IMR-90 (cell line): ENCODE results near the gene VWA5A. TPM values are rescaled to one million over a fixed set of nuclear protein-coding genes. Genes with fewer than 3 reads are reported as not detected.

Source experiments
- ATAC-seq: fragments of 200-7000 bp; cut with Tn5 transposase; 2 replicates; pipeline ENCODE4 v1.9.1; 2020; ENCODE audit warnings: low read depth, mild to moderate bottlenecking, moderate library complexity
- BruUV-seq: library from RNA; stranded (reverse); fragments of 400-500 nt; replicated peaks from 2 replicates; lab custom pipeline; 2021; lab: Mats Ljungman, UMichigan
- CTCF ChIA-PET: fragments of 300-600 bp; formaldehyde crosslinking; extraction: SDS; loops from one replicate; lab custom pipeline; 2021; ENCODE audit warnings: antibody characterized with exemption; lab: Yijun Ruan, JAX
- POLR2A ChIA-PET: fragments of 300-600 bp; sonication (Branson Sonifier 250); formaldehyde crosslinking; loops from one replicate; lab custom pipeline; 2022; ENCODE audit warnings: antibody characterized with exemption; ENCODE audit not compliant: unreplicated experiment; lab: Charles Lee
- DNase-seq: peaks from one replicate; pipeline ENCODE4 v3.0.0; 2013
- H2AFZ ChIP-seq: replicated peaks from 2 replicates; pipeline ENCODE3; 2013; ENCODE audit warnings: low read length, mild to moderate bottlenecking; ENCODE audit not compliant: poor library complexity
- H2AK5ac ChIP-seq: 2 replicates; pipeline ENCODE4 v1.6.1; 2013; ENCODE audit warnings: low read depth, low read length, inconsistent platforms
- H2AK9ac ChIP-seq: replicated peaks from 2 replicates; pipeline ENCODE3; 2013; ENCODE audit warnings: mild to moderate bottlenecking, low read depth, low read length, moderate library complexity; ENCODE audit not compliant: poor library complexity
- H2BK120ac ChIP-seq: 2 replicates; pipeline ENCODE4 v1.6.1; 2013; ENCODE audit warnings: low read depth, low read length, inconsistent platforms
- H2BK15ac ChIP-seq: 3 replicates; pipeline ENCODE4 v1.6.1; 2013; ENCODE audit warnings: low read depth, low read length, inconsistent platforms
- H2BK20ac ChIP-seq: 2 replicates; pipeline ENCODE4 v1.6.1; 2013; ENCODE audit warnings: low read depth, mild to moderate bottlenecking, inconsistent platforms, low read length, moderate library complexity
- H2BK5ac ChIP-seq: 2 replicates; pipeline ENCODE4 v1.6.1; 2013; ENCODE audit warnings: mild to moderate bottlenecking, low read depth, low read length, inconsistent platforms; ENCODE audit not compliant: poor library complexity, severe bottlenecking
- H3K14ac ChIP-seq: replicated peaks from 2 replicates; pipeline ENCODE4 v1.6.1; 2013; ENCODE audit warnings: low read depth, low read length, inconsistent platforms
- H3K18ac ChIP-seq: 2 replicates; pipeline ENCODE4 v1.6.1; 2013; ENCODE audit warnings: low read depth, low read length, control low read depth
- H3K23ac ChIP-seq: 2 replicates; pipeline ENCODE4 v1.6.1; 2013; ENCODE audit warnings: low read depth, low read length, inconsistent platforms
- H3K27ac ChIP-seq: 2 replicates; pipeline ENCODE4 v1.5.1; 2013; ENCODE audit warnings: mild to moderate bottlenecking, control low read depth, low read length; ENCODE audit not compliant: insufficient read depth
- H3K27me3 ChIP-seq: 2 replicates; pipeline ENCODE4 v1.6.1; 2013; ENCODE audit warnings: low read length; ENCODE audit not compliant: control insufficient read depth, insufficient read depth
- H3K36me3 ChIP-seq: 2 replicates; pipeline ENCODE4 v1.6.1; 2013; ENCODE audit warnings: low read length, mixed read lengths; ENCODE audit not compliant: control insufficient read depth, insufficient read depth
- H3K4ac ChIP-seq: 2 replicates; pipeline ENCODE4 v1.6.1; 2013; ENCODE audit warnings: low read depth, low read length, inconsistent platforms
- H3K4me1 ChIP-seq: 2 replicates; pipeline ENCODE4 v1.6.1; 2013; ENCODE audit warnings: low read length, mixed read lengths; ENCODE audit not compliant: control insufficient read depth, insufficient read depth
- H3K4me2 ChIP-seq: 2 replicates; pipeline ENCODE4 v1.6.1; 2013; ENCODE audit warnings: low read depth, mild to moderate bottlenecking, control low read depth, low read length, moderate library complexity
- H3K4me3 ChIP-seq: 2 replicates; pipeline ENCODE4 v1.5.1; 2013; ENCODE audit warnings: low read depth, mild to moderate bottlenecking, control low read depth, low read length, moderate library complexity; ENCODE audit not compliant: insufficient read depth
- H3K56ac ChIP-seq: 2 replicates; pipeline ENCODE4 v1.6.1; 2013; ENCODE audit warnings: low read length, inconsistent platforms; ENCODE audit not compliant: insufficient read depth; ENCODE audit errors: extremely low read depth
- H3K79me1 ChIP-seq, 2 experiments: 2 replicates each; pipeline ENCODE4 v1.6.1; 2013; ENCODE audit warnings: low read length in 2 of 2, inconsistent platforms in 1 of 2, low read depth in 1 of 2
- H3K9ac ChIP-seq: 2 replicates; pipeline ENCODE4 v1.6.1; 2013; ENCODE audit warnings: low read depth, low read length, control low read depth
- H3K9me1 ChIP-seq: 2 replicates; pipeline ENCODE4 v1.6.1; 2013; ENCODE audit warnings: low read length, inconsistent platforms; ENCODE audit not compliant: insufficient read depth
- H3K9me3 ChIP-seq: 2 replicates; pipeline ENCODE4 v1.6.1; 2013; ENCODE audit warnings: low read length; ENCODE audit not compliant: control insufficient read depth, insufficient read depth
- H4K20me1 ChIP-seq: 2 replicates; pipeline ENCODE4 v1.6.1; 2013; ENCODE audit warnings: low read length, inconsistent platforms; ENCODE audit not compliant: insufficient read depth
- H4K5ac ChIP-seq: 2 replicates; pipeline ENCODE4 v1.6.1; 2013; ENCODE audit warnings: mild to moderate bottlenecking, low read depth, low read length, control low read depth
- H4K8ac ChIP-seq, 2 experiments: 2 replicates each; pipeline ENCODE4 v1.6.1; 2013; ENCODE audit warnings: low read depth in 2 of 2, low read length in 2 of 2, control low read depth in 1 of 2, inconsistent platforms in 1 of 2
- H4K91ac ChIP-seq: 2 replicates; pipeline ENCODE4 v1.6.1; 2013; ENCODE audit warnings: low read depth, low read length, inconsistent platforms; ENCODE audit not compliant: insufficient read depth
- BHLHE40 ChIP-seq: fragments of 150-350 bp; IDR thresholded peaks from 2 replicates; pipeline ENCODE4 v1.6.1; 2016; ENCODE audit warnings: mild to moderate bottlenecking, low read depth, low read length
- CEBPB ChIP-seq: IDR thresholded peaks from 2 replicates; pipeline ENCODE4 v1.6.1; 2012; ENCODE audit warnings: low read depth, low read length, improper control_type of control experiment
- CHD1 ChIP-seq: IDR thresholded peaks from 2 replicates; pipeline ENCODE4 v1.6.1; 2012; ENCODE audit warnings: low read depth, low read length, improper control_type of control experiment
- FOS ChIP-seq: fragments of 150-350 bp; IDR thresholded peaks from 2 replicates; pipeline ENCODE4 v1.6.1; 2016; ENCODE audit warnings: low read depth, low read length
- MAFK ChIP-seq: IDR thresholded peaks from 2 replicates; pipeline ENCODE4 v1.6.1; 2012; ENCODE audit warnings: low read depth, low read length, improper control_type of control experiment
- MAZ ChIP-seq: IDR thresholded peaks from 2 replicates; pipeline ENCODE4 v1.6.1; 2012; ENCODE audit warnings: low read depth, mild to moderate bottlenecking, low read length, improper control_type of control experiment, moderate library complexity, borderline replicate concordance
- MXI1 ChIP-seq: IDR thresholded peaks from 2 replicates; pipeline ENCODE4 v1.6.1; 2012; ENCODE audit warnings: low read depth, mild to moderate bottlenecking, low read length, moderate library complexity, borderline replicate concordance
- NFE2L2 ChIP-seq: fragments of 150-350 bp; IDR thresholded peaks from 2 replicates; pipeline ENCODE4 v1.6.1; 2016; ENCODE audit warnings: low read depth, mild to moderate bottlenecking, low read length
- POLR2A ChIP-seq: IDR thresholded peaks from 2 replicates; pipeline ENCODE4 v1.6.1; 2012; ENCODE audit warnings: mild to moderate bottlenecking, low read depth, low read length
- RAD21 ChIP-seq: IDR thresholded peaks from 2 replicates; pipeline ENCODE4 v1.6.1; 2012; ENCODE audit warnings: low read length, improper control_type of control experiment
- RCOR1 ChIP-seq: IDR thresholded peaks from 2 replicates; pipeline ENCODE4 v1.6.1; 2012; ENCODE audit warnings: mild to moderate bottlenecking, low read length, improper control_type of control experiment; ENCODE audit not compliant: insufficient replicate concordance
- RFX5 ChIP-seq: IDR thresholded peaks from 2 replicates; pipeline ENCODE4 v1.8.0; 2012; ENCODE audit warnings: low read depth, mild to moderate bottlenecking, low read length, moderate library complexity
- SMC3 ChIP-seq: fragments of 150-350 bp; IDR thresholded peaks from 2 replicates; pipeline ENCODE4 v1.6.1; 2016; ENCODE audit warnings: low read depth, mild to moderate bottlenecking, antibody characterized with exemption, low read length, moderate library complexity
- WGBS, 2 experiments: methylation state at CpG; one replicate each; pipeline versions ENCODE4 v1.1.5 to v1.1.7; 2013; ENCODE audit warnings: missing lambda C conversion rate in 2 of 2; ENCODE audit not compliant: insufficient read length in 1 of 2; ENCODE audit errors: extremely low coverage in 2 of 2; 5-methylcytosine and 5-hydroxymethylcytosine counted together
- dilution Hi-C: fragments of 300-500 bp; cut with HindIII; formaldehyde crosslinking; loops from one replicate; pipeline ENCODE4 v1.14.3; 2018; ENCODE audit warnings: low sequenced_read_pairs; ENCODE audit not compliant: unreplicated experiment
- in situ Hi-C: fragments of 300-500 bp; cut with MboI; formaldehyde crosslinking; loops from 3 replicates; pipeline ENCODE4 v1.14.3; 2019; ENCODE audit warnings: low sequenced_read_pairs, inconsistent platforms, mixed read lengths
- intact Hi-C: fragments of 100-400 bp; cut with micrococcal nuclease; formaldehyde crosslinking; loops from 2 replicates; pipeline ENCODE4 v1.10.0; 2022
- polyA plus RNA-seq, 3 experiments: library from polyadenylated mRNA; depleted of rRNA; stranded (reverse); fragments of >200 nt; gene quantifications; 2 replicates each; pipeline ENCODE4 v1.2.3, GENCODE V29; 2012; ENCODE audit warnings: low replicate concordance in 1 of 3
- total RNA-seq: library from RNA; depleted of rRNA; stranded (reverse); fragments of >200 nt; gene quantifications from 2 replicates; pipeline ENCODE4 v1.2.3, GENCODE V29; 2012
- TF ChIP-seq, protein P1 (sequence below): fragments of 150-350 bp; IDR thresholded peaks from 2 replicates; pipeline ENCODE4 v1.6.1; 2017; ENCODE audit warnings: mild to moderate bottlenecking, antibody characterized with exemption, low read length, low read depth
- TF ChIP-seq, protein P2 (sequence below): conservative IDR thresholded peaks from 2 replicates; pipeline ENCODE4 v1.5.1; 2012; ENCODE audit warnings: mild to moderate bottlenecking, low read depth, low read length, improper control_type of control experiment
- TF ChIP-seq, protein P3 (sequence below): fragments of 150-350 bp; IDR thresholded peaks from 2 replicates; pipeline ENCODE4 v1.6.1; 2016; ENCODE audit warnings: low read depth, mild to moderate bottlenecking, low read length, moderate library complexity, borderline replicate concordance

VWA5A gene
- total and polyA plus RNA-seq, 2 of the 4 experiments (the other 2 are of a cell fraction), result 5.6 to 6.8 TPM

DNA sequence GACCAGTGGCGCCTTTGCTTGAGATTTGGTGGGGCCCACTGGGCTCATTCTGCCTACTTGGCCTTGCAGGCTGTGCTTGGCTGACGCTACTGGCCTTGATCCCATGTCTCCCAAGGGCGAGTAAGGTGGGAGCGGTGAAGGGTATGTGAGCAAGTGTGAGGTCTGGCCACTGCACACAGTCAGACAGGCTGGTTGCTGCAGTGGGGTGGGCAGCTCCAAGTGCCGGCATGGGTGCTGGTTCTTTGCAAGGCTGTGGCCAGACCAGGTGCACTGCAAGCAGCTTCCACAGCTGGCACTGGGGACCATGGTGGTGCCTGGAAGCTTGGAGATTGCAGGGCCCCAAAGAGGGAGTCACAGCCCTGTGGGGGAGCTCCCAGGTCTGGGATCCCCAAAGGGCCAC lies 40.7 kb upstream of the VWA5A start:
- dilution Hi-C loops, result no loop called here
- H4K5ac ChIP-seq, result no peak overlapping the region
- BruUV-seq, result no TSS peak
- CTCF ChIA-PET, result no interaction called here
- H4K8ac ChIP-seq, result no peak overlapping the region
- H3K23ac ChIP-seq, result no peak overlapping the region
- no peak overlapping the region for H3K4me3 ChIP-seq
- H4K91ac ChIP-seq, result no peak overlapping the region
- in situ Hi-C loops, result loop anchor here (5.0 to 25.0 kb wide), 3 partner anchors 123 to 513 kb away; partner anchors contain the start of gene OR8D1
- ATAC-seq, result no peak
- POLR2A ChIA-PET, result no interaction called here
- H2BK15ac ChIP-seq, result no peak overlapping the region
- no peaks in the 10 kb centered on the region for H3K9me3 ChIP-seq
- no peaks in the 10 kb centered on the region for H3K36me3 ChIP-seq
- H3K4ac ChIP-seq, result no peak overlapping the region
- H2BK120ac ChIP-seq, result no peak overlapping the region
- no peak overlapping the region for H2AK5ac ChIP-seq
- H2BK5ac ChIP-seq, result no peak overlapping the region
- H3K27ac ChIP-seq, result no peak overlapping the region
- H3K79me1 ChIP-seq, result no peaks in the 10 kb centered on the region
- no peaks in the 10 kb centered on the region for H4K20me1 ChIP-seq
- 88% methylated on average over 3 of the region's 5 CpGs; no CpG with 5 or more reads in 1 of the 2 experiments for WGBS, 2 experiments
- intact Hi-C loops, result loop anchor here (5.0 to 10.0 kb wide), 2 partner anchors 328 to 790 kb away; partner anchors contain the start of gene ROBO3
- H3K9me1 ChIP-seq, result no peaks in the 10 kb centered on the region
- H3K4me2 ChIP-seq, result no peak overlapping the region
- no peak for DNase-seq
- no peak overlapping the region for H2AK9ac ChIP-seq
- no peak overlapping the region for H3K18ac ChIP-seq
- H2AFZ ChIP-seq, result no peak overlapping the region
- H3K4me1 ChIP-seq, result no peaks in the 10 kb centered on the region
- H3K27me3 ChIP-seq, result peaks cover 19% of the 10 kb centered on the region; the same call in 1 of the 2 replicates
- no peak overlapping the region for H3K9ac ChIP-seq
- H3K14ac ChIP-seq, result no peak overlapping the region
- H3K56ac ChIP-seq, result no peak overlapping the region
- H2BK20ac ChIP-seq, result no peak overlapping the region
- no peak for TF ChIP-seq BHLHE40
- no peak for TF ChIP-seq POLR2A
- TF ChIP-seq, protein P1, sequence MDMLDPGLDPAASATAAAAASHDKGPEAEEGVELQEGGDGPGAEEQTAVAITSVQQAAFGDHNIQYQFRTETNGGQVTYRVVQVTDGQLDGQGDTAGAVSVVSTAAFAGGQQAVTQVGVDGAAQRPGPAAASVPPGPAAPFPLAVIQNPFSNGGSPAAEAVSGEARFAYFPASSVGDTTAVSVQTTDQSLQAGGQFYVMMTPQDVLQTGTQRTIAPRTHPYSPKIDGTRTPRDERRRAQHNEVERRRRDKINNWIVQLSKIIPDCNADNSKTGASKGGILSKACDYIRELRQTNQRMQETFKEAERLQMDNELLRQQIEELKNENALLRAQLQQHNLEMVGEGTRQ, result no peak
- TF ChIP-seq, protein P2, sequence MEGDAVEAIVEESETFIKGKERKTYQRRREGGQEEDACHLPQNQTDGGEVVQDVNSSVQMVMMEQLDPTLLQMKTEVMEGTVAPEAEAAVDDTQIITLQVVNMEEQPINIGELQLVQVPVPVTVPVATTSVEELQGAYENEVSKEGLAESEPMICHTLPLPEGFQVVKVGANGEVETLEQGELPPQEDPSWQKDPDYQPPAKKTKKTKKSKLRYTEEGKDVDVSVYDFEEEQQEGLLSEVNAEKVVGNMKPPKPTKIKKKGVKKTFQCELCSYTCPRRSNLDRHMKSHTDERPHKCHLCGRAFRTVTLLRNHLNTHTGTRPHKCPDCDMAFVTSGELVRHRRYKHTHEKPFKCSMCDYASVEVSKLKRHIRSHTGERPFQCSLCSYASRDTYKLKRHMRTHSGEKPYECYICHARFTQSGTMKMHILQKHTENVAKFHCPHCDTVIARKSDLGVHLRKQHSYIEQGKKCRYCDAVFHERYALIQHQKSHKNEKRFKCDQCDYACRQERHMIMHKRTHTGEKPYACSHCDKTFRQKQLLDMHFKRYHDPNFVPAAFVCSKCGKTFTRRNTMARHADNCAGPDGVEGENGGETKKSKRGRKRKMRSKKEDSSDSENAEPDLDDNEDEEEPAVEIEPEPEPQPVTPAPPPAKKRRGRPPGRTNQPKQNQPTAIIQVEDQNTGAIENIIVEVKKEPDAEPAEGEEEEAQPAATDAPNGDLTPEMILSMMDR, result no peak
- TF ChIP-seq, protein P3, sequence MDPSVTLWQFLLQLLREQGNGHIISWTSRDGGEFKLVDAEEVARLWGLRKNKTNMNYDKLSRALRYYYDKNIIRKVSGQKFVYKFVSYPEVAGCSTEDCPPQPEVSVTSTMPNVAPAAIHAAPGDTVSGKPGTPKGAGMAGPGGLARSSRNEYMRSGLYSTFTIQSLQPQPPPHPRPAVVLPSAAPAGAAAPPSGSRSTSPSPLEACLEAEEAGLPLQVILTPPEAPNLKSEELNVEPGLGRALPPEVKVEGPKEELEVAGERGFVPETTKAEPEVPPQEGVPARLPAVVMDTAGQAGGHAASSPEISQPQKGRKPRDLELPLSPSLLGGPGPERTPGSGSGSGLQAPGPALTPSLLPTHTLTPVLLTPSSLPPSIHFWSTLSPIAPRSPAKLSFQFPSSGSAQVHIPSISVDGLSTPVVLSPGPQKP, result no peak
- no peak for TF ChIP-seq RCOR1
- TF ChIP-seq NFE2L2, result no peak
- no peak for TF ChIP-seq MAFK
- no peak for TF ChIP-seq SMC3
- no peak for TF ChIP-seq CHD1
- no peak for TF ChIP-seq MAZ
- TF ChIP-seq RAD21, result no peak
- no peak for TF ChIP-seq CEBPB
- no peak for TF ChIP-seq RFX5
- TF ChIP-seq MXI1, result no peak
- TF ChIP-seq FOS, result no peak
